GM12875 (cell line): ENCODE results near the gene UPK1B.

Experiments
- H3K4me3 ChIP-seq: one replicate; pipeline ENCODE4 v1.5.1; 2011; ENCODE audit warnings: low read depth, low read length, control low read depth
- TF ChIP-seq, protein P1 (sequence below): IDR thresholded peaks from 2 replicates; pipeline ENCODE4 v1.5.1; 2011; ENCODE audit warnings: low read depth, mild to moderate bottlenecking, control low read depth, inconsistent platforms, low read length, moderate library complexity, borderline replicate concordance; ENCODE audit not compliant: insufficient read depth

Gene UPK1B

DNA sequence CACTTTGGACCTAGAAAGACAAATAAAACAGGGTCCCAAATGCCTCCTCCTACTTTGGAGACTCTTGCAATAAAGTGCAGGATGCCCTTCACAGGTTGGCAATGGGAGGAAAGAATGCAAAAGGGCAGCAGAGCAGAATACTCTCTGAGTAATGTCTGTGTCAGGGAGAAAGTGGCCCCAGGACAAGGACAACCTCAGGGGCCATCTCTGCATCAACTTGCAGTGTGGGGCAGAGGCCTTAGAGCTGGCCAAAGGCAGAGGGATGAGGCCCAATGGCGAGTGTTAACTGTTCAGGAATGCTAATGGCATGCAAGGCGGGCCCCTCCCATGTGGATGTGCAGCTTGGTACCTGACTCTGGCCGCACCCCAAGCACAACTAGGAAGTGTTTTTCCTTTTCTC lies 8.4 kb downstream of the UPK1B start:
- TF ChIP-seq, protein P1, sequence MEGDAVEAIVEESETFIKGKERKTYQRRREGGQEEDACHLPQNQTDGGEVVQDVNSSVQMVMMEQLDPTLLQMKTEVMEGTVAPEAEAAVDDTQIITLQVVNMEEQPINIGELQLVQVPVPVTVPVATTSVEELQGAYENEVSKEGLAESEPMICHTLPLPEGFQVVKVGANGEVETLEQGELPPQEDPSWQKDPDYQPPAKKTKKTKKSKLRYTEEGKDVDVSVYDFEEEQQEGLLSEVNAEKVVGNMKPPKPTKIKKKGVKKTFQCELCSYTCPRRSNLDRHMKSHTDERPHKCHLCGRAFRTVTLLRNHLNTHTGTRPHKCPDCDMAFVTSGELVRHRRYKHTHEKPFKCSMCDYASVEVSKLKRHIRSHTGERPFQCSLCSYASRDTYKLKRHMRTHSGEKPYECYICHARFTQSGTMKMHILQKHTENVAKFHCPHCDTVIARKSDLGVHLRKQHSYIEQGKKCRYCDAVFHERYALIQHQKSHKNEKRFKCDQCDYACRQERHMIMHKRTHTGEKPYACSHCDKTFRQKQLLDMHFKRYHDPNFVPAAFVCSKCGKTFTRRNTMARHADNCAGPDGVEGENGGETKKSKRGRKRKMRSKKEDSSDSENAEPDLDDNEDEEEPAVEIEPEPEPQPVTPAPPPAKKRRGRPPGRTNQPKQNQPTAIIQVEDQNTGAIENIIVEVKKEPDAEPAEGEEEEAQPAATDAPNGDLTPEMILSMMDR, result no peak

GRCh38 chr3:119184111-119184510 lies 10.7 kb downstream of the UPK1B start:
- TF ChIP-seq, protein P1, result no peak
- H3K4me3 ChIP-seq, result no peak overlapping the region

More for the DNA sequence above, 8.4 kb downstream of the UPK1B start:
- no peak overlapping the region for H3K4me3 ChIP-seq

DNA sequence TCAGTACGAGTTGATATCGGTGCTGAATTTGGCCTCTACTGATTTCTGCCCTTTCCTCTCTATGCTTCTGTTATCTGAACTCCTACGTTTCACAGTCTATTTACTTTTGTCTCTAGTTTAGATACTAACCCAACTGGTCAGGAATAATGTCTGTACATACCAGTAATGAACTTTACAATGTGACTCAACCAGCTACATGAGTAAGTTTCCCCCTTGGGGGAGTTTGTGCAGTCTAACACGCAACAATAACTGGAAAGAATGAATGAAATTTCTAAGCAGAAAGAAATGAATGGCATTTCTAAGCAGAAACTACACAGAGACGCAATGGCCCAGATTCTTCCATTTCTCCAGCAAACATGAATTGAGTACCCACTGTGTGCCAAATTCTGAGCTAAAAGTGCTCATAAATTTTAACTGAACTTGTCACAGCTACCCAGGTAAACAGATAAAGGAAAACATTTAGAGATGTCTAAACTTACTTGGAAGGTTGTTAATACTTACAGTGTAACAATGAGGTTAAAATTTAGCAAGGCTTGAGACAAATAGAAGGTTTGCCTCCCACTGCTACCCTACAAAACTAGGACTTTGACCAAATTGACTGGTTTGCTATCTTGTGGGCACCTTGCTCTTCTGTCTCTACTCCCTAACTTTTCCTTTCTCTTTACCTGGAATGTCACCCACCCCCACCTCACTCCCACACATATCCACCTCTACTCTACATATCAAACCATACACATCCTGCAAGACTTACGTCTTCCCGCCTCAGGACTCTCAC lies 11.6 kb downstream of the UPK1B start:
- H3K4me3 ChIP-seq, result no peak overlapping the region
- TF ChIP-seq, protein P1, result no peak

- TF ChIP-seq, protein P1, result no peak
- H3K4me3 ChIP-seq, result no peak overlapping the region
Observed at GRCh38 chr3:119187266-119187665, 13.9 kb downstream of the UPK1B start.

- TF ChIP-seq, protein P1, result no peak
- no peak overlapping the region for H3K4me3 ChIP-seq
Observed at GRCh38 chr3:119191800-119192199, 18.4 kb downstream of the UPK1B start.

GRCh38 chr3:119194237-119195150 lies 21.1 kb downstream of the UPK1B start:
- H3K4me3 ChIP-seq, result no peak overlapping the region
- TF ChIP-seq, protein P1, result no peak
